Prostate gland (tissue), 2 donors: ENCODE measurements around the gene SESN1. TPM values are rescaled to one million over a fixed set of nuclear protein-coding genes. Genes with fewer than 3 reads are reported as not detected.

ENCODE experiments used
- DNase-seq: peaks from one replicate; pipeline ENCODE4 v3.0.0-alpha.2; 2019; ENCODE audit warnings: low spot score
- H3K27ac ChIP-seq, 2 donors: fragments of 200-600 bp; sonication (generic); 2 replicates each; pipeline ENCODE4 v1.5.1; 2017 to 2019
- H3K27me3 ChIP-seq: fragments of 200-600 bp; sonication (generic); replicated peaks from 2 replicates; pipeline ENCODE4 v1.5.1; 2019; ENCODE audit not compliant: insufficient read depth
- H3K36me3 ChIP-seq, 2 donors: fragments of 200-600 bp; sonication (generic); 1 replicate in 1 of 2; 2 replicates in 1 of 2; pipeline versions ENCODE4 v1.5.1 to v1.8.1; 2017 to 2019
- H3K4me1 ChIP-seq: fragments of 200-600 bp; sonication (generic); replicated peaks from 2 replicates; pipeline ENCODE4 v1.5.1; 2019
- H3K4me3 ChIP-seq, 2 donors: fragments of 200-600 bp; sonication (generic); 2 replicates each; pipeline ENCODE4 v1.5.1; 2017 to 2019
- H3K9me3 ChIP-seq: fragments of 200-600 bp; sonication (generic); 2 replicates; pipeline ENCODE4 v1.5.1; 2017
- POLR2A ChIP-seq: fragments of 450-650 bp; IDR thresholded peaks from one replicate; pipeline ENCODE4 v1.6.1; 2016; ENCODE audit warnings: antibody characterized with exemption, mild to moderate bottlenecking
- POLR2AphosphoS5 ChIP-seq: sonication (generic); formaldehyde crosslinking; IDR thresholded peaks from one replicate; pipeline ENCODE4 v1.6.1; 2017; ENCODE audit warnings: antibody characterized with exemption
- WGBS: methylation state at CpG from one replicate; pipeline ENCODE4 v1.1.5; 2018; 5-methylcytosine and 5-hydroxymethylcytosine counted together
- intact Hi-C: fragments of 100-400 bp; cut with DNase I; formaldehyde crosslinking; loops from one replicate; pipeline ENCODE4 v1.14.2; 2022
- total RNA-seq, 2 donors: library from RNA; depleted of rRNA; stranded (reverse); fragments of >200 nt; gene quantifications; one replicate each; pipeline ENCODE4 v1.1.0, GENCODE V29; 2016
- TF ChIP-seq, protein P1 (sequence below), 4 experiments: fragments of 200-600 bp in 2 of 4; fragments of 450-650 bp in 2 of 4; sonication (generic) in 2 of 4; IDR thresholded peaks; 1 replicate in 3 of 4; 2 replicates in 1 of 4; pipeline ENCODE4 v1.5.1; 2016 to 2019; ENCODE audit warnings: antibody characterized with exemption in 4 of 4, mild to moderate bottlenecking in 2 of 4, moderate library complexity in 2 of 4

The SESN1 gene
- total RNA-seq, 2 donors from 2014 or later, result 92.2 to 140 TPM

DNA sequence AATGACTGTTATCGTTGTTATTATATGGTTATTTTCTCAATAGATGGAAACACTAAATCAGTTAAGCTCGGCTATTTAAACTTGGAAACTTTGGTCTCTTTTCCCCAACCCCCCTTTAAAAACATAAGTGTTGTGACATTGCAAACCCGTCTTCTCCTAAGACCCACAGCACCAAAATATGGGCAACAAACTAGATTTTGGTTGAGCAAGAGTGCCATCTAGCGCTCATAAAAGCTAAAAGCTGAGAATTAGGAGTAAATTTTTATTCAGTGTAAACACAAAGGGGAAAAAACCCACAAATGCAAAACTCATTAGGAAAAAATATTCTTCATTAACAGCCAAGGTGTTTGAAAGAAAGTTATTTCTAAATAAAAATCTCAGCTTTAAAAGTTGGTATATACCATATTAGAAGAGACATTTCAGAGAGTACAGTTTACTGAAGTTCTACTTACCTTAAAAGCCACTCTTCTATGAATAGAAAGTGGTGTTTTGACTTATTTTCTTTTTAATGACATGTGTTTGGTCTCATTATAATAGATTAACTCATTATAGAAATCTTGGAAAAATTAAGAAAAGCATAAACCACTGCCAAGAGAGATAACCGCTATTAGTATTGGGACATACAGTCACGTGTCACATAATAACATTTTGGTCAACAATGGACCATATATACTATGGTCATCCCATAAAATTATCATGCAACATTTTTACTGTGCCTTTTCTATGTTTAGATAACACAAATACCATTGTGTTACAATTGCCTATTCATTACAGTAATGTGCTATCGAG is 21.1 kb downstream of the SESN1 start:
- Histone ChIP-seq H3K27me3 (no peaks in the 10 kb centered on the region), H3K27ac (no peak overlapping the region), H3K4me3 (no peak overlapping the region), H3K9me3 (no peaks in the 10 kb centered on the region), H3K4me1 (no peaks in the 10 kb centered on the region), H3K36me3 (no peaks in the 10 kb centered on the region)
- TF ChIP-seq POLR2AphosphoS5, result peak; percentile 46
- TF ChIP-seq POLR2A, result no peak
- TF ChIP-seq, protein P1, sequence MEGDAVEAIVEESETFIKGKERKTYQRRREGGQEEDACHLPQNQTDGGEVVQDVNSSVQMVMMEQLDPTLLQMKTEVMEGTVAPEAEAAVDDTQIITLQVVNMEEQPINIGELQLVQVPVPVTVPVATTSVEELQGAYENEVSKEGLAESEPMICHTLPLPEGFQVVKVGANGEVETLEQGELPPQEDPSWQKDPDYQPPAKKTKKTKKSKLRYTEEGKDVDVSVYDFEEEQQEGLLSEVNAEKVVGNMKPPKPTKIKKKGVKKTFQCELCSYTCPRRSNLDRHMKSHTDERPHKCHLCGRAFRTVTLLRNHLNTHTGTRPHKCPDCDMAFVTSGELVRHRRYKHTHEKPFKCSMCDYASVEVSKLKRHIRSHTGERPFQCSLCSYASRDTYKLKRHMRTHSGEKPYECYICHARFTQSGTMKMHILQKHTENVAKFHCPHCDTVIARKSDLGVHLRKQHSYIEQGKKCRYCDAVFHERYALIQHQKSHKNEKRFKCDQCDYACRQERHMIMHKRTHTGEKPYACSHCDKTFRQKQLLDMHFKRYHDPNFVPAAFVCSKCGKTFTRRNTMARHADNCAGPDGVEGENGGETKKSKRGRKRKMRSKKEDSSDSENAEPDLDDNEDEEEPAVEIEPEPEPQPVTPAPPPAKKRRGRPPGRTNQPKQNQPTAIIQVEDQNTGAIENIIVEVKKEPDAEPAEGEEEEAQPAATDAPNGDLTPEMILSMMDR (IDR thresholded peaks at IDR 0.05), result peak in 3 of 4 experiments; percentile 54 to 74 (median 69)
- intact Hi-C loops, result loop anchor here (2.0 to 10.0 kb wide), 5 partner anchors 69 to 531 kb away; partner anchors contain the start of gene ARMC2
- DNase-seq, result peak; percentile 54
- WGBS, result 49% methylated on average over 7 of the region's 7 CpGs

DNA sequence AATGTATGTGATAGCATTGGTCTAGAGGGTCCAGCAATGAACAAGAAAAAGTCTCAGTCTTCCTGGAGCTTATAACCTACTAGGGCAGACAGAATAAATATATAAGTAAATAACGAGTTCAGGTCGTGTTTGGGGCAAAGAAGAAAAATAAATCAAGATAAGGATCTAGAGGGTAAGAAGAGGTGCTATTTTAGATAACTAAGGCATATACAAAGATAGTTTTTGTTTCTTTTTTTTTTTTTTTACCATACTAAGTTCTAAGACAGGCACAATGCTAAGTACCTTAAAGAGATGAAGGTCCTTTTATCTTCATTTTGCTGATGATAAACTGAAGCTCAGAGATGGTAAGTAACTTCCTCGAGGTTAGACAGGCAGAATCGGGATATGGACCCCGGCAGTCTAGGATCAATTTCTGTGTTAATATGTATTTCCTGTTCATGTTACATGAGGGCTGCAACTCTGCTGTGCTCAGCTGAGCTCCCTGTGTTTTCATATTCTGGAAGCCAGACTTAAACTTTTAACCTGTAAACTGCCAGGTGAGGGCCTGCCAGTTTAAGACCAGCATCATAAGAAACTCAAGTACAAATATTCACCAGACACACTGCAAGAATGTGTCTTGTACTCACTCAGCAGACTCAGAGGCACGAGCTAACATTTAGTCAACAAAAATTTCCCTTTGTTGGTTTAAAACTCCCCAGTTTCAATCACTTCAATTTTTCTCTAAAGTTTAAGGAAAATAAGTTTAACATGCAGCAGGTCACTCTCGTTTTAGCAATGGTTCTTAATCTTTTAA is 23.3 kb downstream of the SESN1 start:
- H3K36me3 ChIP-seq, result no peaks in the 10 kb centered on the region
- H3K27me3 ChIP-seq, result no peaks in the 10 kb centered on the region
- no peaks in the 10 kb centered on the region for H3K9me3 ChIP-seq
- no peak overlapping the region for H3K4me3 ChIP-seq
- DNase-seq, result no peak
- H3K4me1 ChIP-seq, result no peaks in the 10 kb centered on the region
- 36% methylated on average over 7 of the region's 7 CpGs for WGBS
- intact Hi-C loops, result loop anchor here (5.0 to 10.0 kb wide), 4 partner anchors 67 to 529 kb away; partner anchors contain the start of gene ARMC2
- TF ChIP-seq, protein P1 (IDR thresholded peaks at IDR 0.05), result no peak
- no peak for TF ChIP-seq POLR2AphosphoS5
- no peak for TF ChIP-seq POLR2A
- no peak overlapping the region for H3K27ac ChIP-seq

DNA sequence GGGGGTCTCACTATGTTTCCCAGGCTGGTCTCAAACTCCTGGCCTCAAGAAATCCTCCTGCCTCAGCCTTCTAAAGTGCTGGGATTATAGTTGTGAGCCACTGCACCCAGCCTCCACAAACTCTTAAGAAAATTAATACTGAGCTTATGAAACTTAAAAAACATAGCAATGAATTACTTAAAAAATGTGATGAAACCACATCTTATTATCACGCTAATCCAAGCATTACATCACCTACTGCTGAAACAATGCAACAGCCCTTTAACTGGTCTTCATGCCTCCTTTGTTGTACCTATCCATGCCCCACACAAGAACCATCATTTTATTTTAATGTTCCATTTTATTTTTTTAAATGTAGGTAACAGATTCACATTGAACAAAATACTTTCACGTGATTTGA is 24.9 kb downstream of the SESN1 start:
- TF ChIP-seq POLR2AphosphoS5 (no peak), POLR2A (no peak)
- TF ChIP-seq, protein P1 (IDR thresholded peaks at IDR 0.05), result no peak
- no peaks in the 10 kb centered on the region for H3K4me1 ChIP-seq
- H3K4me3 ChIP-seq, result no peak overlapping the region
- H3K27me3 ChIP-seq, result no peaks in the 10 kb centered on the region
- H3K36me3 ChIP-seq, result no peaks in the 10 kb centered on the region
- no peak overlapping the region for H3K27ac ChIP-seq
- intact Hi-C loops, result loop anchor here (5.0 to 10.0 kb wide), 4 partner anchors 65 to 527 kb away; partner anchors contain the start of gene ARMC2
- WGBS, result 93% methylated on average over 2 of the region's 2 CpGs
- no peak for DNase-seq
- no peaks in the 10 kb centered on the region for H3K9me3 ChIP-seq

DNA sequence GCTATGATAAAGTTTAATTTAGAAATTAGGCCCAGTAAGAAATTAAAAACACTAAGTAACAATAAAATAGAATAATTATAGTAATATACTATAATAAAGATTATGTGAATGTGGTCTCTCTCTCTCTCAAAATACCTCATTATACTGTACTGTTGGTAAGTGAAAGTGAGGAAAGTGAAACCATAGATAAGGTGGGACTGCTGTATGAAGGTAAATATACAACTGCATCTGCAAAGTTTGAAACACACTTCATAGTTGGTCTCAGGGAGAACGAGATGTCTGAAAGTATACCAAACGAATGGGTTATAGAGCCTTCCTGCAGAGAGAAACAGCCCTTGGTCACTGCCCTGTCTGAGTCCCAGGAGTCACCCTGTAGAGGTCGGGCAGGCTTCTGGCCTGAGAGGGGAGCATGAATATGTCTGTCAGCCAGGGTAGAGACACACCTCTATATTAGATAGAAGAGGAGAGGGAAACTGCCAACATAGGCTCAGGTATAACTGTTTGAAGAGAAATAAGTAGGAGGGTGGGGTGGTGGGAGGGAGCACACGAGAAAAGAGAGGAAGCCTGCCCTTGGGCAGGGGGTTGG is 31.8 kb downstream of the SESN1 start:
- no peak overlapping the region for H3K27ac ChIP-seq
- H3K9me3 ChIP-seq, result no peaks in the 10 kb centered on the region
- TF ChIP-seq, protein P1 (IDR thresholded peaks at IDR 0.05), result no peak
- TF ChIP-seq POLR2A, result no peak
- TF ChIP-seq POLR2AphosphoS5, result no peak
- no peaks in the 10 kb centered on the region for H3K27me3 ChIP-seq
- no peak overlapping the region for H3K4me3 ChIP-seq
- H3K4me1 ChIP-seq, result peaks cover 5% of the 10 kb centered on the region
- no peak for DNase-seq
- H3K36me3 ChIP-seq, result no peaks in the 10 kb centered on the region
- 88% methylated on average over 4 of the region's 4 CpGs for WGBS
- intact Hi-C loops, result no loop called here
